Measurements from ENCODE around the gene DPP4. TPM values are rescaled to one million over a fixed set of nuclear protein-coding genes. Genes with fewer than 3 reads are reported as not detected.
"Not testable (repeated sequence)": the region's sequence is repeated elsewhere in the genome, so short reads cannot be mapped to it uniquely, and the experiment has no call there.

DPP4 gene
- polyA plus RNA-seq, 1 donor from 2014 or later = not detected

- no peaks in the 10 kb centered on the region for H3F3A ChIP-seq (ENCODE audit: insufficient read depth, low read length, poor library complexity, severe bottlenecking)
- H4K20me1 ChIP-seq (ENCODE audit: insufficient read depth) = no peaks in the 10 kb centered on the region
- no peak overlapping the region for H3K4me2 ChIP-seq (ENCODE audit: low read length)
- no peaks in the 10 kb centered on the region for H3K9me2 ChIP-seq (ENCODE audit: insufficient read depth, low read length)
- H3K36me3 ChIP-seq (ENCODE audit: insufficient read depth, low read length) = no peaks in the 10 kb centered on the region
- no peak overlapping the region for H3K9ac ChIP-seq (ENCODE audit: low read length)
- no peak overlapping the region for H3K27ac ChIP-seq (ENCODE audit: low read length)
- TF ChIP-seq EP300 (conservative IDR thresholded peaks at IDR 0.05; ENCODE audit: poor library complexity, severe bottlenecking) = peak; percentile 76
- TF ChIP-seq RAD21 (conservative IDR thresholded peaks at IDR 0.05) = no peak
- TF ChIP-seq POLR2AphosphoS5 (IDR thresholded peaks at IDR 0.05) = peak; percentile 13
- TF ChIP-seq MXI1 (conservative IDR thresholded peaks at IDR 0.05; ENCODE audit: poor library complexity, severe bottlenecking) = no peak
- TF ChIP-seq, protein P1, sequence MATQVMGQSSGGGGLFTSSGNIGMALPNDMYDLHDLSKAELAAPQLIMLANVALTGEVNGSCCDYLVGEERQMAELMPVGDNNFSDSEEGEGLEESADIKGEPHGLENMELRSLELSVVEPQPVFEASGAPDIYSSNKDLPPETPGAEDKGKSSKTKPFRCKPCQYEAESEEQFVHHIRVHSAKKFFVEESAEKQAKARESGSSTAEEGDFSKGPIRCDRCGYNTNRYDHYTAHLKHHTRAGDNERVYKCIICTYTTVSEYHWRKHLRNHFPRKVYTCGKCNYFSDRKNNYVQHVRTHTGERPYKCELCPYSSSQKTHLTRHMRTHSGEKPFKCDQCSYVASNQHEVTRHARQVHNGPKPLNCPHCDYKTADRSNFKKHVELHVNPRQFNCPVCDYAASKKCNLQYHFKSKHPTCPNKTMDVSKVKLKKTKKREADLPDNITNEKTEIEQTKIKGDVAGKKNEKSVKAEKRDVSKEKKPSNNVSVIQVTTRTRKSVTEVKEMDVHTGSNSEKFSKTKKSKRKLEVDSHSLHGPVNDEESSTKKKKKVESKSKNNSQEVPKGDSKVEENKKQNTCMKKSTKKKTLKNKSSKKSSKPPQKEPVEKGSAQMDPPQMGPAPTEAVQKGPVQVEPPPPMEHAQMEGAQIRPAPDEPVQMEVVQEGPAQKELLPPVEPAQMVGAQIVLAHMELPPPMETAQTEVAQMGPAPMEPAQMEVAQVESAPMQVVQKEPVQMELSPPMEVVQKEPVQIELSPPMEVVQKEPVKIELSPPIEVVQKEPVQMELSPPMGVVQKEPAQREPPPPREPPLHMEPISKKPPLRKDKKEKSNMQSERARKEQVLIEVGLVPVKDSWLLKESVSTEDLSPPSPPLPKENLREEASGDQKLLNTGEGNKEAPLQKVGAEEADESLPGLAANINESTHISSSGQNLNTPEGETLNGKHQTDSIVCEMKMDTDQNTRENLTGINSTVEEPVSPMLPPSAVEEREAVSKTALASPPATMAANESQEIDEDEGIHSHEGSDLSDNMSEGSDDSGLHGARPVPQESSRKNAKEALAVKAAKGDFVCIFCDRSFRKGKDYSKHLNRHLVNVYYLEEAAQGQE (IDR thresholded peaks at IDR 0.05; ENCODE audit: borderline replicate concordance) = no peak
- H2AFZ ChIP-seq (ENCODE audit: low read depth, low read length) = no peak overlapping the region
- no peaks in the 10 kb centered on the region for H3K27me3 ChIP-seq (ENCODE audit: insufficient read depth, low read depth, low read length)
- H3K9me3 ChIP-seq (ENCODE audit: low read length) = no peaks in the 10 kb centered on the region
- H3K79me2 ChIP-seq (replicated peaks; ENCODE audit: insufficient read depth, low read length) = no peaks in the 10 kb centered on the region
- no peak overlapping the region for H3K4me3 ChIP-seq (ENCODE audit: low read length)
Observed at GRCh38 chr2:161954103-161954502, 119.9 kb downstream of the DPP4 start.

DNA sequence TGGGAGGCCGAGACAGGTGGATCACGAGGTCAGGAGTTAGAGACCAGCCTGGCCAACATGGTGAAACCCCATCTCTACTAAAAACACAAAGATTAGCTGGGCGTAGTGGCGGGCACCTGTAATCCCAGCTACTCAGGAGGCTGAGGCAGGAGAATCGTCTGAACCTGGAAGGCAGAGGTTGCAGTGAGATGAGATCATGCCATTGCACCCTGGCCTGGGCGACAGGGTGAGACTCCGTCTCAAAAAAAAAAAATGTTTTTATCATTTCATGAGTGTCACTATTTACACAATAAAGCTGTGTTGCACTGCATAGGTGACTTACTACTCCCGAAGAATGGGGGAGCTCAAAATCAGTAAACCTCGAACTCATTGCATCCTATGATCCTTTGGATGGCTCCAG, 120.6 kb downstream of the DPP4 start:
- not testable (repeated sequence) for H3K9ac ChIP-seq (ENCODE audit: low read length); H3K27me3 ChIP-seq (ENCODE audit: insufficient read depth, low read depth, low read length); H3F3A ChIP-seq (ENCODE audit: insufficient read depth, low read length, poor library complexity, severe bottlenecking)

GRCh38 chr2:161952783-161953191, 121.2 kb downstream of the DPP4 start:
- Histone ChIP-seq H3K36me3 (ENCODE audit: insufficient read depth, low read length) (no peaks in the 10 kb centered on the region), H3K27me3 (ENCODE audit: insufficient read depth, low read depth, low read length) (no peaks in the 10 kb centered on the region), H3K4me3 (ENCODE audit: low read length) (no peak overlapping the region), H3K79me2 (replicated peaks; ENCODE audit: insufficient read depth, low read length) (no peaks in the 10 kb centered on the region), H4K20me1 (ENCODE audit: insufficient read depth) (no peaks in the 10 kb centered on the region), H3F3A (ENCODE audit: insufficient read depth, low read length, poor library complexity, severe bottlenecking) (no peaks in the 10 kb centered on the region), H3K9me2 (ENCODE audit: insufficient read depth, low read length) (no peaks in the 10 kb centered on the region), H3K27ac (ENCODE audit: low read length) (no peak overlapping the region), H3K9me3 (ENCODE audit: low read length) (no peaks in the 10 kb centered on the region), H2AFZ (ENCODE audit: low read depth, low read length) (no peak overlapping the region), H3K9ac (ENCODE audit: low read length) (no peak overlapping the region), H3K4me2 (ENCODE audit: low read length) (no peak overlapping the region)
- TF ChIP-seq, protein P1 (IDR thresholded peaks at IDR 0.05; ENCODE audit: borderline replicate concordance) = no peak
- TF ChIP-seq POLR2AphosphoS5 (IDR thresholded peaks at IDR 0.05) (no peak), EP300 (conservative IDR thresholded peaks at IDR 0.05; ENCODE audit: poor library complexity, severe bottlenecking) (no peak), MXI1 (conservative IDR thresholded peaks at IDR 0.05; ENCODE audit: poor library complexity, severe bottlenecking) (no peak), RAD21 (conservative IDR thresholded peaks at IDR 0.05) (no peak), TAF1 (IDR thresholded peaks at IDR 0.05; ENCODE audit: low read depth) (no peak), SMC3 (conservative IDR thresholded peaks at IDR 0.05; ENCODE audit: poor library complexity) (no peak), EZH2 (IDR thresholded peaks at IDR 0.05; ENCODE audit: borderline replicate concordance, insufficient read depth, low read length, poor library complexity, severe bottlenecking) (no peak)
- TF ChIP-seq, protein P2, sequence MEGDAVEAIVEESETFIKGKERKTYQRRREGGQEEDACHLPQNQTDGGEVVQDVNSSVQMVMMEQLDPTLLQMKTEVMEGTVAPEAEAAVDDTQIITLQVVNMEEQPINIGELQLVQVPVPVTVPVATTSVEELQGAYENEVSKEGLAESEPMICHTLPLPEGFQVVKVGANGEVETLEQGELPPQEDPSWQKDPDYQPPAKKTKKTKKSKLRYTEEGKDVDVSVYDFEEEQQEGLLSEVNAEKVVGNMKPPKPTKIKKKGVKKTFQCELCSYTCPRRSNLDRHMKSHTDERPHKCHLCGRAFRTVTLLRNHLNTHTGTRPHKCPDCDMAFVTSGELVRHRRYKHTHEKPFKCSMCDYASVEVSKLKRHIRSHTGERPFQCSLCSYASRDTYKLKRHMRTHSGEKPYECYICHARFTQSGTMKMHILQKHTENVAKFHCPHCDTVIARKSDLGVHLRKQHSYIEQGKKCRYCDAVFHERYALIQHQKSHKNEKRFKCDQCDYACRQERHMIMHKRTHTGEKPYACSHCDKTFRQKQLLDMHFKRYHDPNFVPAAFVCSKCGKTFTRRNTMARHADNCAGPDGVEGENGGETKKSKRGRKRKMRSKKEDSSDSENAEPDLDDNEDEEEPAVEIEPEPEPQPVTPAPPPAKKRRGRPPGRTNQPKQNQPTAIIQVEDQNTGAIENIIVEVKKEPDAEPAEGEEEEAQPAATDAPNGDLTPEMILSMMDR (IDR thresholded peaks at IDR 0.05; ENCODE audit: poor library complexity, severe bottlenecking) = no peak

More for the DNA sequence above, 120.6 kb downstream of the DPP4 start:
- not testable (repeated sequence) for H3K4me3 ChIP-seq (ENCODE audit: low read length); H3K79me2 ChIP-seq (replicated peaks; ENCODE audit: insufficient read depth, low read length); H4K20me1 ChIP-seq (ENCODE audit: insufficient read depth); H3K4me2 ChIP-seq (ENCODE audit: low read length); H3K36me3 ChIP-seq (ENCODE audit: insufficient read depth, low read length); H3K9me3 ChIP-seq (ENCODE audit: low read length); H2AFZ ChIP-seq (ENCODE audit: low read depth, low read length); H3K9me2 ChIP-seq (ENCODE audit: insufficient read depth, low read length); H3K27ac ChIP-seq (ENCODE audit: low read length)

All from neural cell (in vitro differentiated cells).